Measurements from ENCODE around the gene SEPTIN5.
"Not testable (repeated sequence)": the region's sequence is repeated elsewhere in the genome, so short reads cannot be mapped to it uniquely, and the experiment has no call there.

Gene SEPTIN5

DNA sequence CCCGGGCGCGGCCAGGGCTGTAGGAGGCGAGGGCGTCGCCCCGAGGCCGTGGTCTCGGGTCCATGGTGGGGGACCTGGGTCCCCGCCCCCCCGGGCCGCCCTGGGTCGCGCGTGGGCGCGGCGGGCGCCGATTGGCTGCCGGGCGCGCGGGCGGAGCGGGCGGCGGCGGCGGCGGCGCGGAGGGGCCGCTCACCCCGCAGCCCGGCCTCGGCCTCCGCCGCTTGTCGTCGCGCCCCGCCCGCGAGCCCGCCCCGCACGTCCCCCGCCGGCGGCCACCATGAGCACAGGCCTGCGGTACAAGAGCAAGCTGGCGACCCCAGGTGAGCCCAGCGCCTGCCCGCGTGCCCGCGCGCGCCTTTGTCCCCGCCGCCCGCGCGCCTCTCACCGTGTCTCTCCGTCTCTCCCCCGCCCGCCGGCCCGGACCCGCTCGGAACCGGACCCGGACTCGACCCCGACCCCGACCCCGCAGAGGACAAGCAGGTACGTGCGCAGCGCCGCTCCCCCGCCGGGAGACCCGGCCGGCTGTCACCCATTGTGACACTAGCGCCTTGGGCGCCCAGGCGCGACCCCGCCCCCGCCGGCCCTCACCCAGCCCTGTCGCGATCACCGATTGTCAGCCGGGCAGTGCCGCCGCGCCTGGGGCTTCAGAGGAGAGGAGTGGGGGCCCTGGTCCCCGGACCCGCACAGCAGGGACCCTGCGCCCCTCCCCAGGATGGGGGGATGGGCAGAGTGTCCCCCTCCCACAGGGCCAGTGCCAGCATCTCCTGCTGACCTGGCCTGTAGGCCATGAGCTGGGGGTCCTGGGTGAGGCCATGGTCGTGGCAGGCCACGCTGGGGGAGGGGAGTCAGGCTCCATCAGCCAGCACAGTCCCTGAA lies at the start of gene SEPTIN5:
Gene SEPTIN5 (plus strand): TSS at position 192 of the 876 bp plus-strand sequence. CDS start 86 bp downstream, at position 278.
- DNase-seq = no peak

DNA sequence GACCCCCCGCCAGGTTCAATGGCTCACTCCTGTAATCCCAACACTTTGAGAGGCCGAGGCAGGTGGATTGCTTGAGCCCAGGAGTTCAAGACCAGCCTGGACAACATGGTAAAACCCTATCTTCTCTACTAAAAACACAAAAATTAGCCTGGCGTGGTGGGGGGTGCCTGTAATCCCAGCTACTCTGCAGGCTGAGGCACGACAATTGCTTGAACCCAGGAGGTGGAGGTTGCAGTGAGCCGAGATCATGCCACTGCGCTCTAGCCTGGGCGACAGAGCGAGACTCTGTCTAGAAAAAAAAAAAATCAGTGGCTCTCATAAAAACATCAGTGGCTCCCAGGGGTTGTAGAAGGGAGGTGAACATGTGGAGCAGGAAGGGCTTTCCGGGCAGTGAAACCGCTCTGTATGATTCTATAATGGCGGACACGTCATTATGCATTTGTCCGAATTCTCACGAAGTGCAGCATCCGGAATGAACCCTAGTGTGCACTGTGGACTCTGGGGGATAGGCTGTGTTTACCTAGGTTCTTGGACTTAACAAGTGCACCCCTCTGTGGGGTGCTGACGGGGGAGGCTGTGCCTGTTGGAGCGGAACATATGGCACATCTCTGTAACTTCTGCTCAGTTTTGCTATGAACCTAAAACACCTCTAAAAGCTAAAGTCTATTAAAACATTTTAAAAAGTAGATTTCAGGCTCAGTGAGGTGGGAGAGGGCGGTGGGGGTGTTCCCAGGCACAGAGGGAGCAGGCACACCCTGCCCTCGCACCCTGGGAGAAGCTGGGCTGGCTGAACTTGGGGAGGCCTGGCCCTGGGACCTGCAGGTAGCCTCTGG lies 49.1 kb upstream of the SEPTIN5 start:
- DNase-seq = no peak

DNA sequence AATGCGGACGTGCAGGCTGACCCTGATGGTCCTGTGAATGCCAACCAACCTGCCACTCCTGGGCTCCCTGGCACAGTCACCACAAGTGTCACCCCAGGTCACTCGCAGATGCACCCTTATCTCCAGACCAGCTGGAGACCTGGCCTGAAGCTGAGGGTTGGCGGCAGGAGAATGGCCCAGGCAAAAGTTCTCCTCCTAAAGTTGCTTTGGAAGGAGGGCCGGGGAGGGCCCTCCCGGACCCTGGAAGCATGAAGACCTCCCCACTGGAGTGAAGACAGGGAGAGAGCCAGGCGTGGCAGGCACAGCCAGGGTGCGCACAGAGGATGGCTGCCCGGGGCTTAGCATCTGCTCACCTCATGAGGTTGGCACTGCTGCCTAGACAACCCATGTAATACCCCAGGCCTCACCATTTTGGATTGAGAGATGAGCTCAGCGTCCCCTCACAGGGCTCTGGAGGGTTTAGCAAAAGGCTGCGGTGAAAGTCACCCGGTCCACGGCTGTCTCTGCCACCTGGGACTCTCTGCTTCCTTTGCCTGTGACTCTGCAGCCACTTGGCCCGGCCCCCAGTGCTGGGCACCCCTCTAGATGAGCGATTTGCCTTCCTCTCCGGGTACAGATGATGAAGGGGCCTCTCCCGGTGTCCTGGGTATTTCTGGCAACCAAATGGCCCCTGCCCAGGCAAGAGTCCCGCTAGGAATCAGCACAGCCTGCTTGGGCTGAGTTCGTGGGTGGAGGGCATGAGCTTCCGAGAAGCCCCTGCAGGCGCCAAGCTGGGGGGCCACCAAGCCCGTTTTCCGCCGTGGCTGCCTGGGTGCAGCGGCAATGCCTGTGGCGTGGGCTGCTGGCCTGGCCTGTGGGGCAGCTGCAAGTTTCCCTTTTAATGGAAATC lies 48.3 kb upstream of the SEPTIN5 start:
- no peak for DNase-seq

DNA sequence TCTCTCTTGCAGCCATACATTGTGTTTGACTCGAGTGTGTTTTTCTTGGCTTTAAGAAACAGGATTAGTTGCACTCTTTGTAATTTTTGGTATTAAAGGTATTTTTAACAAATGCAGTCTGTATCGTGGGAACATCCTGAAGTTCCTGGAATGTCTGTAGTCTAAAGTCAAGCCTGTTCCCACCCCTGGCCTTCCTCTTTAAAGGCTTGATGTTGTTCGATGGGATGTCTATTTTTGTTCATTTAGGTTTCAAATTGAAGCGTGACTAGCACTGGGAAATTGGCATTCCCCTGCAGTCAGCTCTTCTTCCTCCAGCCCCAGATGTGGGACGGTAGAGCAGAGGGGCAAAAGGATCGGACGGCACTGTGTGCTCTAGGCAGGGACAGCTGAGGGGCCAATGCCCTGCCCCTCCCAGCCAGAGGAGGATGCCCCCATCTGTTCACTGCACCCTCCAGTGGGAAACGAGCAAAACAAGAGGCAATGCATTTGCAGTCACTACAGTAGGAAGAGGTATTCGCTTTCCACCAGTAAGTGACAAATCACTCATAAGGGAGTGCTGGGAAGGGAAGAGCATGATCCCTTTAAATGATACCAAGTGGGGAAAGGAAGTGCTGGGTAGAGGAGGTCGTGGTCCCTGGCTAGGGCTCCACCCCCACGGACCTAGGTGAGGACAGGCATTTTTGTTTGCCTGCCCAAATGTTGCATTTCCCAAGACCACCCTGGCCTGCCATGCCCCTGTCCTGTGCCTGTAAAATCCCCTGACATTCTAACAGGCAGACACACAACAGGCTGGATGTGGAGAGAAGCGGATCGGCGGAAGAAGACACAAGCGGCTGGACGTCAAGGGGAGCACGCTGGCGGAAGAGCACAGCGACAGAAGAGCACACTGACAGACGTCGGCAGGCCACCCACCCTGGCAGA lies 47.4 kb upstream of the SEPTIN5 start:
- DNase-seq = no peak

DNA sequence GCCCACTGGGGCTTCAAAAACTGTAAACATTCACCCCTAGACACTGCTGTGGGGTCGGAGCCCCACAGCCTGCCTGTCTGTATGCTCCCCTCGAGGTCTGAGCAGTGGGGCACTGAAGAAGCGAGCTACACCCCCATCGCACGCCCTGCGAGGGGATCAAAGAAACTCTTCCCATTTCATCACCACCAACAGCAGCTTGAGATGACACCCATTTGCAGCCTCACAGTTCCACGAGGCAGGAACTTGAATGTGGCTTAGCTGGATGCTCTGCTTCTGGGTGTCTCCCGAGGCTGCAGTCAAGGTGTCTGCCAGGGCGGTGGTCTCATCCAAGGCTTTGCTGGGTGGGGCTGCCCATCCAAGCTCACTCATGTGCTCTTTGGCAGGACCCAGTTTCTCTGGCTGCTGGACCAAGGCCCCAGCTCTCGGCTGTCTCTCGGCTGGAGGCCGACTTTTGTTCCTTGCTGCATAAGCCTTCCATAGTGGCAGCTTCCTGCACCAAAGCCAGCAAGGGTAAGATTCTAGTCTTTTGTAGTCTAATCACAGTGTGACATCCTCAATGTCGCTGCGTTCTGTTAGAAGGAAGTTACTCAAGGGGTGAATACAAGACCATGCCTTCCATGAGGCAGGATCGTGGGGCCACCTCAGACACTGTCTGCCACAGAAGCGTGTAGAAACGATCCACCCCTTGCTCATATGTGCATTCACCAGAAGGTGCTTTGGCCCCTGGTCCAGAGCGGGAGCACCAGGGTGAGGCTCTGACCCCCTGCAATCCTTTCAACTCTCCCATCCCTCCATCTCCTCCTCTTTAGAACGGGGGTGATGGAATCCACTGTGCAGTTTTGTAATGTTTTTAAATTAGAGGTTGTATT lies 46.2 kb upstream of the SEPTIN5 start:
- DNase-seq = no peak

DNA sequence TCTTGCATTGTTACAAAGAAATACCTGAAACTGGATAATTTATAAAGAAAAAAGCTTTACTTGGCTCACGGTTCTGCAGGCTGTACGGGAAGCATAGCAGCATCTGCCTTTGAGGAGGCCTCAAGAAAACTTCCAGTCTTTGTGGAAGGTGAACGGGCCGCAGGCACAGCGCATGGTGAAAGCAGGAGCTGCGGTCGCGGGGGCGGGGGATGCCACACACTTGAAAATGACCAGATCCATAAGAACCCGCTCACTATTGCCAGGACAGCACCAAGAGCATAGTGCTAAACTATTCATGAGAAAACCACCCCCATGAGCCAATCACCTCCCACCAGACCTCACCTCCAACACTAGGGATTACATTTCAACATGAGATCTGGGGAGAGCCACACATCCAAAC lies 45.6 kb upstream of the SEPTIN5 start:
- DNase-seq = no peak

DNA sequence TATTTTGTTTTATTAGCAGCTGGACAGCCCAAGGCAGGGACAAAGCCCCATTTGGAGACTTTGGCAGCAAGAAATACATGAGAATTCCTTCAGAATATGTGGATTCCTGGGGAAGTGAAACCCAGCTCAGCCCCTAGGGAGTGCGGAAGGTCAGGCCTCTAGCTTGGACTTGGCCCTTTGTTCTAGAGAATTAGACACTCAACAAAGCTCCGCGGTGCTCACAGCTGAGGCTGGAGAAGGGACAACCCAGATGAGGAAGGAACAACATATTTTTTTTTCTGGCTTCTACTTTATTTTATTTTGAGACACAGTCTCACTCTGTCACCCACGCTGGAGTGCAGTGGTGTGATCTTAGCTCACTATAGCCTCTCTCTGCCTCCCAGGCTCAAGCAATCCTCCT lies 44.7 kb upstream of the SEPTIN5 start:
- DNase-seq = no peak

DNA sequence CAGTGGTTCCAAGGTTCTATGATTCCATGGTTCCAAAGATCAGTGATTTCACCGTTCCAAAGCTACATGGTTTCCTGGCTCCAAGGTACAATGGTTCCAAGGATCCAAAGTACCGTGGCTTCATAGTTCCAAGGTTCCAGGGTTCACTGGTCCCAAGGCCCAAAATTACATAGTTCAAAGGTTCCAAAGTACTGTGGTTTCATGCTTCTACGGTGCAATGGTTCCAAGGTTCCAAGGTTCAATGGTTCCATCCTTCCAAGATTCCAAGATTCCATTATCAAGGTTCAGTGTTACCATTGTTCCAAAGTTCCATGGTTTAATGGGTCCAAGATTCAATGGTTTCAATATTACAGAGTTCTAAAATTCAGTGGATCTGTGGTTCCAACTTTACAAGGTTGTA lies 43.0 kb upstream of the SEPTIN5 start:
- DNase-seq = no peak

DNA sequence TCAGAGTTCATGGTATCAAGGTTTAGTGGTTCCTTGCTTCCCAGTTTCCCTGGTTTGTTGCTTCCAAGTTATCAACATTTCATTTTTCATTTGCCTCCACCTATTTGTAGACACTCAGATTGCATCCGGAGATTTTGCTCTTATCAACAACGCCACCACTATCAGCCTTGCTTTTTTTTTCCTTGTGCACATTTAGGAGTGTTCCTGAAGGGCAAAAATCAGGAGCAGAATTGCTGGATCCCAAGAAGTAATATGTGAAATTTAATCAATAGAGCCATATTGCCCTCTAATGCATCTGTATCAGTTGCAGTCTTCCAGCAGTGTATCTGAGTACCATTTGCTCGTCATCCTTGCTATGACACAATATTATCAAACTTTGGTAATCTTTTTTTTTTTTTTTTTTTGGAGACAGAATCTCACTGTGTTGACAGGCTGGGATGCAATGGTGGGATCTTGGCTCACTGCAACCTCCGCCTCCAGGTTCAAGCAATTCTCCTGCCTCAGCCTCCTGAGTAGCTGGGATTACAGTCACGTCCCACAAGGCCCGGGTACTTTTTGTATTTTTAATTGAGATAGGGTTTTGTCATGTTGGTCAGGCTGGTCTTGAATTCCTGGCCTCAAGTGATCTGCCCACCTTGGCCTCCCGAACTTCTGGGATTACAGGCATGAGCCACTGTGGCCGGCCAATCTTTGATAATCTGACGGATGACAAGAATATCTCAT lies 42.1 kb upstream of the SEPTIN5 start:
- DNase-seq = no peak

DNA sequence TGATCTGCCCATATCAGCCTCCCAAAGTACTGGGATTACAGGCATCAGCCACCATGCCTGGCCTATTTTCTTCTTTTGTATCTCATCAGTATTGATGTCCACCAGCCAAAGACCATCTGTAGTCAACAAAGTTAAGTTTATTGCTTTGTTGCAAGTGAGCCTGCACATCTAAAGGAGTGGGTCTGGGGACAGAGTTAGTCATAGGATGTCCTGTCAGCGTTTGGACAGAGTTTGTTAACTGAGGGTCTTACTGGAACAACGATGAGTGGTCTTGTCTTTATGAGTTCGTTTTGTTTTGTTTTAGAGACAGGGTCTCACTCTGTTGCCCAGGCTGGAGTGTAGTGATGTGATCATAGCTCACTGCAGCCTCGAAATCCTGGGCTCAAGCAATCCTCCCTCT lies 40.6 kb upstream of the SEPTIN5 start:
- DNase-seq = no peak

DNA sequence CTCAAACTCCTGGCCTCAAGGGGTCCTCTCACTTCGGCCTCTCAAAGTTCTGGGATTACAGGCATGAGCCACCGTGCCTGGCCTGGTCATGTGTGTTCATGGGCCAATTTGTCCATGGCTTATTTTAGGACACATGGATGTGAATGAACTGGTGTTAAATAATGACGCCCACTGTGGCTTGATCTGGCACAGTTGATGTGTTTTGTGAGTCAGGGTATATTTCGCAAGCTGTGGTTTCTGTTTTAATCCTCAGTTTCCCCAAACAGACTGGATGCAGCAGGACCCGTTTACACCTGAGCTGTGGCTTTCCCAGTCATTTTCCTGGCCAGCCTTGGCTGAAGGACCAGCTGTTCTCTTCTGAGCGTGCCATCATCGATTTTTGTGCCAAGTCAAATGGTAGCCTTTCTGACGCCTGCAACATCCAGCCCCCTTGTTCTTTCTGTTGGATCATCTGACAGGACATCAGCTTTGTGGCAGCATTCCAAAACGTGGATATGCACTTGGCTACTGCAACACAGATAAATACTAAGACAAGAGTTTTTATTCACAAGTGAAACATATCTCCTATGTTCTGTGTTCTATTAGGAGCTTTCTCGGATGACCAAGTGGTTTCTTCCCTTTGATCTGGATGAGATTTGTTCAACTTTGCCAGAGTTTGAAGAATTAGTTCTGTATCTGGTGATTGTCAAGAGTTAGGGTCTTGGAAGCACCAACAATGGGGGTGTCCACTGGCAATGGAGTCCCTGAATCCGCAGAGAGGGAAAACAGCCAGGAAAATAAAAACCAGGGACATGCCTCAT lies 40.0 kb upstream of the SEPTIN5 start:
- DNase-seq = no peak

DNA sequence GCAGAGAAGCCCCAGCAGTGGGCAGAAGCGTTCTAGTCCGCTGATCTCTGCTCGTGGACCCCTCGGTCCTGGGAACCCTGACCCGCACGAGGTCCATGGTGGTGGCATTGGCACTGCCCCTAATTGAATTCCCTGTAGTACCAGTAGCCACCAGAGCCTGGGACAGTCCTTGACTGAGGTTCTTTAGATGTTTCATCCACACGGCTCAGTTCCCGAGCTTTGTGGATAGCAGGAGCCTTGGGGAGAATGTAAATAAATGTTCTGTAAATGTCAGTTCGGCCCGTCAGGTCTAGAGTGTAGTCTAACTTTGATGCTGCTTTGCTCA lies 39.4 kb upstream of the SEPTIN5 start:
- no peak for DNase-seq

DNA sequence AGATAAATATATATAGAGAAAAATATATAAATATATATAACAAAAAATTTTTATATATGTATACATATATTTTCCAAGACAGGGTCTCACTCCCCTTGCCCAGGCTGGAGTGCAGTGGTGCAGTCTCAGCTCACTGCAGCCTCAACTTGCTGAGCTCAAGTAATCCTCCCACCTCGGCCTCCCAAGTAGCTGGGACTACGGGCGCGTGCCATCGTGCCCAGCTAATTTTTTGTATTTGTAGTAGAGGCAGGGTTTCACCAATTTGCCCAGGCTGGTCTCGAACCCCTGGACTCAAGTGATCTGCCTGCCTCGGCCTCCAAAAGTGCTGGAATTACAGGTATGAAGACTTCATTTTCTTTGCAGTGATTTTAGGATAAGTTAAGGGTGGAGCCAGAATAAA lies 38.9 kb upstream of the SEPTIN5 start:
- no peak for DNase-seq

DNA sequence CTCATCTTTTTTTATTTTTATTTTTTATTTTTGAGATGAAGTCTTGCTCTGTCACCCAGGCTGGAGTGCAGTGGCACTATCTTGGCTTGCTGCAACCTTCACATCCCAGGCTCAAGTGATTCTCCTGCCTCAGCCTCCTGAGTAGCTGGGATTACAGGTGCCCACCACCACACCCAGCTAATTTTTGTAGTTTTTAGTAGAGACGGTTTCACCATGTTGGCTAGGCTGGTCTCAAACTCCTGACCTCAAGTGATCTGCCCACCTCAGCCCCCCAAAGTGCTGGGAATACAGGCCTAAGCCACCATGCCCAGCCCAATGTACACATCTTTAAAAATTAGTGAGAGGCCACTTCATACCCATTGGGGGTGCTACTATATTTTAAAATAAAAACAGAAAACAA lies 37.9 kb upstream of the SEPTIN5 start:
- not testable (repeated sequence) for DNase-seq

DNA sequence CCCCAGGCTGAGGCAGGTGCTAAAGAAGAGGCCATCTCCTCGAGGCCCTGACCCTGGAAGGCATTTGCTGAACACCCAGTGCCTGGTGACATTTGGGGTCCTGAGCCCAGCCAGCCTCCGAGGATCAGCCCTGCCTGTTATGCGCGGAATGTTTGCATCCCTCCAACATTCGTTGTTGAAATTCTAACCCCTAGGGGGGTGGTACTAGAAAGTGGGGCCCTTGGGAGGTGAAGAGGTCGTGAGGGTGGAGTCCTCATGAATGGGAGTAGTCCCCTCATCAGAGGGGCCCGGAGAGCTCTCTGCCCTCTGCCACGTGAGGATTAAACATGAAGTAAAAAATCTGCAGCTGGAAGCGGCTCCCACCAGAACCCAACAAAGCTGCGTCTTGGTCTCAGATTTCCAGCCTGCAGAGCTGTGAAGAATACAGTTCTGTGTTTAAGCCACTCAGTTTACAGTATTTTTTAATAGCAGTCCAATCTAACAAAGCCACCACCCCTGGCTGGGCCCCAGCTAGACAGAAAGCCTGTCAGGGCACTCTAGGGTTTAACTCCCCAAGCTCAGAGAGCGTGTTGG lies 35.3 kb upstream of the SEPTIN5 start:
- DNase-seq = no peak

DNA sequence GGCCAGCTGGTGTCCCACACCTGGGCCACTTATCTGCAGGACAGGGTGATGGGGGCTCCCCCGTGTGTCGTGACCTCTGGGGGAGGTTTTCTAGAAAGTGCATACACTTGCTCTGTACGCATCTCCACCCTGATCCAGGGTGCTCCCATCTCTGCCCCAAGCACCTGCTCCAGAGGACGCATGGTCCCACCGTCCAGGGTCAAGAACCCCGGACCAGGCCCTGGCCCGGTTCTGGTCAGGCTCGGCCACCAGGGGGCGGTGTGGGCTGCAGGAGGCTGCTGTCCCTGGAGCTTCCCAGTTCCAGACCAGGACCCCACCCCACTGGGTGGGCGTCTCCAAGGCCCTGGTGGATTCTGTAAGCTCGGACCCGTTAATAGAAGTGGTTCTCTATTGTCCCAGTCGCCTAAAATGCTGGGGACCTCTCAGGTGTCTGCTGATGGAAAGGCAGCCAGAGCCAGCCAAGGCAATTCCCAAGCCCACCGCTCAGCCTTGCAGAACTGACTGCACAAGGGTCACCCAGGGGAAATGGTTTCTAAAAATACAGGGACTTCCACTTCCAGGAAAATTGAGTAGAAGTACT lies 34.7 kb upstream of the SEPTIN5 start:
- DNase-seq = peak; percentile 53

DNA sequence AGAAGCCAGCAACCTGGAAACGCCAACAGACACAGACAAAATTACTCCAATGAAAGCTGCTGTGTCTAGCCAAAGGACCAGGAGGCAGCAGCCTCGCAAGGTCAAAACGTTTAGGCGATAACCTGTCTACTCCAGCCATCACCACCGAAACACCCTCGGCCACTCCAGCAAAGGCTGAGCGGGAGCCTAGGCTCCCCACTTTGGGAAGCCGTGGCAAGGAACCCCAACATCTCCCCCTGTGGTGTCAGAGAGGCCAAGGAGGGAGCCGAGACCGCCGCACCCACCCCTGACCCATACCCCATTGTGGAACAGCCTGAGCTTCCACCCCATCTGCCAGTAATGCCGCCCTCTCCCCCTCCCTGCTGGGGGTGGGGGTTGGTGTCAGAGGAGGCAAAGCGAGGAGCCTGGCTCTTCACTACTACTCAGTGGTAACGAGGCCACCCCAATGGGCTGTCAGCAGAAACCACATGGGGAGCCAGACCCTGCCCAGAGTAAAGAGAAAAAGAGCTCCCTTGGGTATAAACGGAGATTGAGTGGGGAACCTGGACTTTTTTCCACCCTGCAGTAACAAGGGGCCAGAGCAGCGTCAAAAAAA lies 33.9 kb upstream of the SEPTIN5 start:
- DNase-seq = no peak

Measured in stimulated activated CD4-positive, alpha-beta T cell treated with anti-CD3 and anti-CD28 coated beads, Interleukin-4, amount 100 ng/mL, for 24 hours (primary cell).